C4-2B (cell line): ENCODE measurements around the gene GMEB2.

Experiments
- ZFX ChIP-seq: fragments of 450-650 bp; IDR thresholded peaks from 2 replicates; pipeline ENCODE4 v1.6.1; 2017
- TF ChIP-seq, protein P1 (sequence below): fragments of 450-650 bp; conservative IDR thresholded peaks from 2 replicates; pipeline ENCODE4 v1.5.1; 2017; ENCODE audit warnings: mild to moderate bottlenecking

DNA sequence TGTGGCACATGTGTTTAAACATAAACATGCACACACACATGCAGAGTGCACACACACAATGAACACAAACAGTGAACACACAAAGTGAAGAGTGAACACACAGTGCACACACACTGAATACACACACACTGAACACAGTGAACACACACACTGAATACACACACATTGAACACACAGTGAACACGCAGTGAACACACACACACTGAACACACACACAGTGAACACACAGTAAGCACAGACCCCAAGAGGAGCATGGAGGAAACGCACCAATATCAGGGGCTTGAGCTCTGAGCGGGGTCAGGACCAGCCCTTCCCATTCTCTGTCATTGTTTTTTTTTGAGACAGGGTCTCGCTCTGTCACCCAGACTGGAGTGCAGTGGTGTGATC lies 35.8 kb downstream of the GMEB2 start:
- TF ChIP-seq, protein P1, sequence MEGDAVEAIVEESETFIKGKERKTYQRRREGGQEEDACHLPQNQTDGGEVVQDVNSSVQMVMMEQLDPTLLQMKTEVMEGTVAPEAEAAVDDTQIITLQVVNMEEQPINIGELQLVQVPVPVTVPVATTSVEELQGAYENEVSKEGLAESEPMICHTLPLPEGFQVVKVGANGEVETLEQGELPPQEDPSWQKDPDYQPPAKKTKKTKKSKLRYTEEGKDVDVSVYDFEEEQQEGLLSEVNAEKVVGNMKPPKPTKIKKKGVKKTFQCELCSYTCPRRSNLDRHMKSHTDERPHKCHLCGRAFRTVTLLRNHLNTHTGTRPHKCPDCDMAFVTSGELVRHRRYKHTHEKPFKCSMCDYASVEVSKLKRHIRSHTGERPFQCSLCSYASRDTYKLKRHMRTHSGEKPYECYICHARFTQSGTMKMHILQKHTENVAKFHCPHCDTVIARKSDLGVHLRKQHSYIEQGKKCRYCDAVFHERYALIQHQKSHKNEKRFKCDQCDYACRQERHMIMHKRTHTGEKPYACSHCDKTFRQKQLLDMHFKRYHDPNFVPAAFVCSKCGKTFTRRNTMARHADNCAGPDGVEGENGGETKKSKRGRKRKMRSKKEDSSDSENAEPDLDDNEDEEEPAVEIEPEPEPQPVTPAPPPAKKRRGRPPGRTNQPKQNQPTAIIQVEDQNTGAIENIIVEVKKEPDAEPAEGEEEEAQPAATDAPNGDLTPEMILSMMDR, result no peak
- TF ChIP-seq ZFX, result no peak
